ENCODE measurements around the gene FBN1.

Gene FBN1

GRCh38 chr15:48645558-48646330 lies at the start of gene FBN1:
Gene FBN1, minus strand, starts transcription at chr15:48645709. Its CDS starts 940 bp downstream, at chr15:48644769.
- DNase-seq: no peak

- DNase-seq: no peak
Measured at GRCh38 chr15:48693484-48693883, 48.0 kb upstream of the FBN1 start.

DNA sequence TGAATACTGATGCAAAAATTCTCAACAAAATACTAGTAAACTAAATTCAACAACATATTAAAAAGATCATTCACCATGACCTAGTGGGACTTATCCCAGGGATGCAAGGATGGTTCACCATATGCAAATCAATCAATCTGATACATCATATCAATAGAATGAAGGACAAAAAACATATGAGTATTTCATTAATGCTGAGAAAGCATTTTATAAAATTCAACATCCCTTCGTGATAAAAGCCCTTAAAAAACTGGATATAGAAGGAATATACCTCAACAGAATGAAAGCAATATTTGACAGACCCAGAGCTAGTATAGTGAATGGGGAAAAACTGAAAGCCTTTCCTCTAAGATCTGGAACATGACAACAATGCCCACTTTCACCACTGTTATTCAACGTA lies 43.0 kb upstream of the FBN1 start:
- no peak for DNase-seq

DNA sequence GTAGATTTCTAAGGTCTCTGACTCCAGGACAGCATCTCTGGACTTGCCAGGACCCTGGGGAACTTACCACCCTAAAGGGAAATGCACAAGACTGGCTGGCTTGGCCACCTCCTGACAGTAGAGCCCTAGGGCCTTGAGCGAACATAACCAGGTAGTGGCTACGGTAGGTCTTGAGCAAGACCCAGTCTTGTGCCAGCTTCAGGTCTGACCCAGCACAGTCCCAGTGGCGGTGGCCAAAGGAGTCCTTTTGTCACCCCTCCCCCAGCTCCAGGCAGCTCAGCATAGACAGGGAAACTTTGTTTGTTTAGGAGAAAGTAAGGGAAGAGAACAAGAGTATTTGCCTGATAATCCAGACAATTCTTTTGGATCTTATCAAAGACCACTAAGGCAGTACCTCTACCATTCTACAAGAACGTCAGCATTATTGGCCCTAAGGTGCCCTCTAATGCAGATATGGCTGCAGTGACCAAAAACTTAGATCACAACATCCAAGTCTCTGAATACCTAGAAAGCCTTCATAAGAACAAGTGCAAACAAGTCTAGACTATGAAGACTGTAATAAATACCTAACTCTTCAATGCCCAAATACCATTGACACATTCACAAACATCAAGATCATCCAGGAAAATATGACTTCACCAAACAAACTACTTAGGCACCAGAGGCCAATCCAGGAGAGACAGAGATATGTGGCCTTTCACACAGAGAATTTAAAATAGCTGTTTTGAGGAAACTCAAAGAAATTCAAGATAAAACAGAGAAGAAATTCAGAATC lies 38.7 kb upstream of the FBN1 start:
- no peak for DNase-seq

DNA sequence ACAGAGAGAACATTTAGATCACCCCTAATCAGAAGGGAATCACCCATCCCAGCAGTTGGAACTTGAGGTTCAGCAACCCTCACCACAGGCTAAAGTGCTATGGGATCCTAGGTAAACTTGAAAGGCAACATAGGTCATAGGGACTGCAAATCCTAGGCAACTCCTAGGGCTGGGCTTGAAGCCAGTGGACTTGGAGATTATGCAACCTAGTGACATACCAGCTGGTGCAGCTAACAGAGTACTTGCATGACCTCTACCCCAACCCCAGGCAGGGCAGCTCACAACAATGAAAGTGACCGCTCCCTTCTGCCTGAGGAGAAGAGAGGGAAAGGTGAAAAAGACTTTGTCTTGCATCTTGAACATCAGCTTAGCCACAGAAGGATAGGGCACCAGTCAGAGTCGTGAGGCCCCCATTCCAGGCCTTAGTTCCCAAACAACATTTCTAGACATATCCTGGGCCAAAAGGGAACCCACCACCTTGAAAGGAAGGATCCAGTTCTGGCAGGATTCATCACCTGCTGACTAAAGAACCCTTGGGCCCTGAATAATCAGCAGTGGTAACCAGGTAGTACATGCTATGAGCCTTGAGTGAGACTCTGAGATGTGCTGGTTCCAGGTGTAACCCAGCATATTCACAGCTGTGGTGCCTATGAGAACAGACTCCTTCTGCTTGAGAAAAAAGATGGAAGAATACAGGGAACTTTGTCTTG lies 37.6 kb upstream of the FBN1 start:
- no peak for DNase-seq

- DNase-seq: no peak
Measured at GRCh38 chr15:48681353-48681752, 35.8 kb upstream of the FBN1 start.

DNA sequence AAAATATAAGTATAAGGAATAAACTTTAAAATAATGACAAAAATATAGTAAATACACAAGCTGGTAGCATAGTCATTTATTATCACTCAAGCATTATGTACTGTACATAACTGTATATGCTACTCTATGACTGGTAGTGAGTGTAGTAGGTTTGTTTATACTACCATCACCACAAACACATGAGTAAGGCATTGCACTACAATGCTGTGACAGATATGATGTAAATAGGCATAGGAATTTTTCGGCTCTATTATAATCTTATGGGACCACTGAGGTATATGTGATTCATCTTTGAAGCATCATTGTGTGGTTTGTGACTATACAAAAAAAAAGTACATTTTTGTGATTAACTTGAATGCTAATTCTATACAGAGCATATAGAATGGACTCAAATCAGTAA lies 35.3 kb upstream of the FBN1 start:
- DNase-seq: no peak

- no peak for DNase-seq
Measured at GRCh38 chr15:48679952-48680351, 34.4 kb upstream of the FBN1 start.

GRCh38 chr15:48678851-48679250 lies 33.3 kb upstream of the FBN1 start:
- DNase-seq: no peak

DNA sequence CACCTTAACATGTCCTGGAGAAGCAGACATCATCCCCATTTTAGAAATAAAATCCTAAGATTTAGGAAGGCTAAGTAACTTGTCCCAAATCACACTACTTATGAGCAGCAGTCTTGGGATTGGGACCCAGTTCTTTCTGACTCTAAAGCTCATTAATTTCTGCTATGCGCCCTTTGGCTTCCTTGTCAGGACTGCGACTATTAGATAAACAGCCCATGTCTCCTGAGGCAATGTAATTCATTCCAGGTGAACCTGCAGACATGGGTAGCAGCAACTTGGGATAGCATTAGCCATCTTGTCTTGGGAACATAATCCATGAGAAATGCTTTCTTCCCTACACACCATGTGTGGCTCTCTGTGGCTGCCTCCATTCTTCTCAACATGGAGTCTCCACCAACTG lies 32.3 kb upstream of the FBN1 start:
- no peak for DNase-seq

GRCh38 chr15:48675436-48675835 lies 29.9 kb upstream of the FBN1 start:
- no peak for DNase-seq

DNA sequence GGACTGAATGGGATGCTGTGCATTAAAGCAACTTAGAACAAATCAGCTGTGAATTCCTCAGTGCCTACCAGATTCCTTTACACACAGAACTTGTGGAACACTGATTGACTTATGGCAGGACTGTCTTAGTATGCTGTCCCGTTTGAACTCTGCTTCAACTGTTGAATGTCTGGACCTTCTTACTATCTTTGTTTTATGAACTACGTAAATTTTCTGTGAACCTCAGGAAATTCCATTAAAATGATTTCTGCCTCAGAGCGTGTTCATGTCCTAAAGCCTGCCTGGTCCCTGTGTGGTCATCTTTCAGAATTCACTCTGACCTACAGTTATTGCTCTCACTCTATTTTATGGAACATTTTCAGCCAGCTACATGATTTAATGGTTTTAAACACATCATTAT lies 29.4 kb upstream of the FBN1 start:
- DNase-seq: no peak

DNA sequence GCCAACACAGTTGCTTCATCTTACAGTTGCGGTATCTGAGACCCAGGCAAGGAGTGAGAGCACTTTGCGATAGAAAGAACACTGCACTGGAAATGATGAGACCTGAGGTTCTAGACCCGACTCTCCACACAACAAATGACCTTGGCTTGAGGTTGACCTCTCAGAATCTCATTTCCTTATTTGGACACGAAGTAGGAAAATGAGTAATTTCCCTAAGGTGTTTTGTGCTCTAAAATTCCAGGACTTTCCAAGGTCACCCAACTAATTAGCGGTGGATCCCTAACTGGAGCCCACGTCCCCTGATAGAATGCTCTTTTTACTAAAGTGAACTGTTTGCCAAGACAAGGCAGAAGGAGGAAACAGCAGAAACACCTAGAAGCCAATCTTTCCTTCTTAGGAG lies 26.7 kb upstream of the FBN1 start:
- DNase-seq: no peak

- no peak for DNase-seq
Measured at GRCh38 chr15:48671103-48672022, 25.9 kb upstream of the FBN1 start.

DNA sequence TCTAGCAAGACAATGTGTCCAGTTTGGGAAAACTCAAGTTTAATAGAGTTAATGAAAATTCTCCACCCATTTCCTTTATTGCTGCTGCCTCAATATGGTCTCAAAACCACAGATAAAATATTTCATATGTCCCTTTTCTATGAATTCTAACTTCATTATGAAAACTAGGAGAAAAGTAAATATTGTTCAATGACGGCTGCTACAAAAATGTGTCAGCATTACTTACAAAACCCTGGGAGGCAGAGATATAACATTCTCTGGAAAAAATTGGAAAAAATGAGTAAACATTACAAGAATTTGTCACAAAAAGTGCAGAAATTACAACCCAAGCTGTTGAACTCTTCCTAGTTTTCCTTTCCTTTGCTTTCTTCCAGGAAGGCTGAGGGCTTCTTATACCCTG lies 22.2 kb upstream of the FBN1 start:
- DNase-seq: no peak

DNA sequence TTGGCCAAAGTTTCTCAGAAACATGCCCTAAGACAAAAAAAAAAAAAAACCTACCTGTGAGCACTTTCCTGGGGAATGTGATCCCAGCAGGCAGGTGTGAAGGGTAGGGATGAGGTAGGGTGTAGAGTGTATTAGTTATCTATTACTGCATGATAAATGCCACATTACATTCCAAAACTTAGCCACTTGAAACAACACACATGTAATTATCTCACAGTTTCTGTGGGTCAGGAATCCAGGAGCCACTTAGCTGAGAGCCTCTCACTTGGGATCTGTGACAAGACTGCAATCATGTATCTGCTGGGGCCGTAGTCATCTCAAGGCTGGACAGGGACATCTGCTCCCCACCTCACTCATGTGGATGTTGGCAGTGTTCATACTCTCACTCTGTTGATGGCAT lies 18.9 kb upstream of the FBN1 start:
- DNase-seq: peak in 1 of 2 experiments; percentile 13

GRCh38 chr15:48657950-48658591 lies 12.6 kb upstream of the FBN1 start:
- DNase-seq: no peak

GRCh38 chr15:48654801-48655200 lies 9.3 kb upstream of the FBN1 start:
- no peak for DNase-seq

DNA sequence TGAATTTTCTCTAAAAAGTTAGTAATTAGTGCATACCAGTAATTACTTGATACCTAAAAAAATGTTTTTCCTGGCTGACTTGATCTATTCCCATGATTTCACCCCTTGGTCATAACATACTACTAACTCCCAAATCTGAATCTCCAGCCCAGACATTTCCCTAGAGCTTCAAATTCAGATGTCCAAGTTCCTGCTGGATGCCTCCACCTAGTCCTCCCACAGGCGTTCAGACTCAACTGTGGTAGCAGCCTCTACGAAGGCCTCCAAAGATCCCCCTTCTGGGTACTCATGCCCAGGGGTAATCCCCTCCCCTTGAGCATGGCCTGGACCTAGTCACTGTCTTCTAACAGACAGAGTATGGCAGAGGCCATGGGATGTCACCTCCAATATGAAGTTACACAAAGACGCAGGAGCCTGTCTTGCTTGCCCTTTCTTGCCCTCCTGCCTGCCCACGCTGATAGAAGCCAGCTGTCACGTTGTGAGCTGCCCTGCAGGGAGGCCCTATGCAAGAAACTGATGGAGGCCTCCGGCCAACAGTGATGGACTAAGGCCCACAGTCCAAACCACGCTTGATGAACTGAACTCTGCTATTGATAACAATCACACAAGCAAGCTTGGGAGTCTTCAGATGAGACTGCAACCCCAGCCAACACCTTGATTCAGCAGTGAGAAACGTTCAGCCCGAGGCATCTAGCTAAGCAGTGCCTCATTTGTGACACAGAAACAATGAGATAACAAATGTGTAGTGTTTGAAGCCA lies 8.6 kb upstream of the FBN1 start:
- no peak for DNase-seq

DNA sequence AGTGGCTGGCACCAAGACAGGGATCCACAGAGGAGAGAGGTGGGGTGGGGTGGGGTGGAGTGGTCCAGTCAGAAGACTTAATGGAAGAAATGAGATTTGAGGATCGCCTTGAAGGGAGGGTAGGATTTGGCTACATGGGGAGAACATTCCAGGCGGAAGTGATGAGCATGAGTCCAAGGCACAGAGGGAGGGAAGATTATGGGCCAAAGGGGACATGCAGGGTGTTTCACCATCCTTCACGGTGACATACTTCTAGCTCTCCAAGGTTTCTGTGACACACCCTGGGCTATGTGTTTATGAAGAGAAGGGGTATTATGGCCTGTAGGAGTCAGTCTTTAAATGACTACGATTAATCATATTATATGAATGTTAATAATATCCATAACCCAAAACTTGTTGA lies 7.7 kb upstream of the FBN1 start:
- DNase-seq: no peak

DNA sequence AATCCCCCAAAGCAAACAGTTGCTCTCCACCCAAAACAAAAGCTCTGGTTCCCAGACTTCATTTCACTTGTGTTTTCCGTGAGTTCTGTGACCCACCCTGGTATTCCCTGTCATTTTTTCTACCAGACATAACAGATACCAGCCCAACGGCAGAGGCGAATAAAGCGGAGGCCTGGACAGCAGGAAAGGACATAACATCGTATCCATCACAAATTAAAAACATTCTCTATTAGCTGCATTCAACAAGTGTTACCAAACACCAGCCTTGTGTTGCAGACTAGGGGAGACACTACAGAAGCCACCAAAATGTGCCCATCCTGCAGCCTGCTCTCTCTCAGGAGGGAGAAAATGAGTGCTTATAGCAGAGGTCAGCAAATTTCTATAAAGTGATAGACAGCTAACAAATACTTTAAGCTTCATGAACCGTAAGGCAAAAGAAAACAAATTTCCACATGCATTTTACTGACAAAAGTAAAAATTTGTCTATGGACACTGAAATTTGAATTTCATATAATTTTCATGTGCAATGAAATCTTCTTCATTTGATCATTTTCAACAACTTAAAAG lies 7.1 kb upstream of the FBN1 start:
- DNase-seq: no peak
